Liver (tissue), 9 donors: ENCODE results near the gene USP21. TPM values are rescaled to one million over a fixed set of nuclear protein-coding genes. Genes with fewer than 3 reads are reported as not detected.

Source experiments
- DNase-seq: peaks from one replicate; pipeline ENCODE4 v3.0.0-alpha.2; 2017; ENCODE audit warnings: low spot score
- H3K27ac ChIP-seq, 2 donors: one replicate each; pipeline ENCODE4 v1.7.0; 2013; ENCODE audit warnings: inconsistent platforms in 2 of 2, low read length in 2 of 2, control low read depth in 1 of 2, low read depth in 1 of 2, mild to moderate bottlenecking in 1 of 2
- H3K27me3 ChIP-seq, 4 donors: one replicate each; pipeline versions ENCODE4 v1.6.1 to v1.7.0; 2013; ENCODE audit warnings: low read length in 3 of 4, inconsistent platforms in 1 of 4, mild to moderate bottlenecking in 1 of 4, moderate library complexity in 1 of 4; ENCODE audit not compliant: control insufficient read depth in 4 of 4, insufficient read depth in 4 of 4
- H3K36me3 ChIP-seq, 4 donors: one replicate each; pipeline versions ENCODE4 v1.6.1 to v1.7.0; 2013; ENCODE audit warnings: low read length in 3 of 4, mild to moderate bottlenecking in 3 of 4, low read depth in 1 of 4, moderate library complexity in 1 of 4; ENCODE audit not compliant: control insufficient read depth in 4 of 4, insufficient read depth in 3 of 4
- H3K4me1 ChIP-seq, 4 donors: one replicate each; pipeline versions ENCODE4 v1.6.1 to v1.7.0; 2013; ENCODE audit warnings: low read length in 3 of 4, mild to moderate bottlenecking in 3 of 4, moderate library complexity in 1 of 4; ENCODE audit not compliant: control insufficient read depth in 4 of 4, insufficient read depth in 4 of 4
- H3K4me3 ChIP-seq, 3 donors: one replicate each; pipeline versions ENCODE4 v1.6.1 to v1.7.0; 2013; ENCODE audit warnings: low read length in 3 of 3, control low read depth in 1 of 3, low read depth in 1 of 3, mild to moderate bottlenecking in 1 of 3
- H3K9ac ChIP-seq, 2 donors: one replicate each; pipeline ENCODE4 v1.7.0; 2013; ENCODE audit warnings: low read length in 2 of 2, mild to moderate bottlenecking in 2 of 2, moderate library complexity in 2 of 2, control low read depth in 1 of 2, low read depth in 1 of 2
- H3K9me3 ChIP-seq, 4 donors: one replicate each; pipeline versions ENCODE4 v1.6.1 to v1.7.0; 2013; ENCODE audit warnings: low read length in 3 of 4; ENCODE audit not compliant: control insufficient read depth in 4 of 4
- EGR1 ChIP-seq, 2 donors: IDR thresholded peaks; 2 replicates each; pipeline ENCODE4 v1.6.1; 2016 to 2018; ENCODE audit warnings: antibody characterized with exemption in 2 of 2, low read depth in 2 of 2
- FOXA1 ChIP-seq: IDR thresholded peaks from 2 replicates; pipeline ENCODE4 v1.6.1; 2016; ENCODE audit warnings: antibody characterized with exemption
- FOXA2 ChIP-seq: IDR thresholded peaks from 2 replicates; pipeline ENCODE4 v1.6.1; 2016; ENCODE audit warnings: antibody characterized with exemption
- GABPA ChIP-seq, 2 donors: IDR thresholded peaks in 1 of 2; conservative IDR thresholded peaks in 1 of 2; 2 replicates each; pipeline ENCODE4 v1.6.1; 2016; ENCODE audit warnings: antibody characterized with exemption in 2 of 2, mild to moderate bottlenecking in 1 of 2, moderate library complexity in 1 of 2
- HNF4A ChIP-seq, 2 donors: conservative IDR thresholded peaks; 2 replicates each; pipeline ENCODE4 v1.6.1; 2016; ENCODE audit warnings: antibody characterized with exemption in 2 of 2, mild to moderate bottlenecking in 2 of 2
- HNF4G ChIP-seq: IDR thresholded peaks from 2 replicates; pipeline ENCODE4 v1.6.1; 2016; ENCODE audit warnings: antibody characterized with exemption
- JUND ChIP-seq, 2 donors: IDR thresholded peaks; 2 replicates each; pipeline ENCODE4 v1.6.1; 2016; ENCODE audit warnings: antibody characterized with exemption in 2 of 2
- NR2F2 ChIP-seq: IDR thresholded peaks from 2 replicates; pipeline ENCODE4 v1.6.1; 2016; ENCODE audit warnings: antibody characterized with exemption
- RAD21 ChIP-seq, 2 donors: IDR thresholded peaks; 2 replicates each; pipeline ENCODE4 v1.6.1; 2016; ENCODE audit warnings: antibody characterized with exemption in 2 of 2, mild to moderate bottlenecking in 2 of 2
- RXRA ChIP-seq, 2 donors: IDR thresholded peaks; 2 replicates each; pipeline ENCODE4 v1.6.1; 2017 to 2018; ENCODE audit warnings: antibody characterized with exemption in 2 of 2, mild to moderate bottlenecking in 1 of 2
- SP1 ChIP-seq: IDR thresholded peaks from 2 replicates; pipeline ENCODE4 v1.6.1; 2018; ENCODE audit warnings: antibody characterized with exemption, mild to moderate bottlenecking
- TAF1 ChIP-seq: conservative IDR thresholded peaks from 2 replicates; pipeline ENCODE4 v1.6.1; 2016; ENCODE audit warnings: antibody characterized with exemption, mild to moderate bottlenecking
- YY1 ChIP-seq: IDR thresholded peaks from 2 replicates; pipeline ENCODE4 v1.6.1; 2016; ENCODE audit warnings: antibody characterized with exemption, mild to moderate bottlenecking
- WGBS: extraction: QIAGEN DNeasy Blood & Tissue Kit; methylation state at CpG from one replicate; pipeline ENCODE4 v1.1.7; 2013; 5-methylcytosine and 5-hydroxymethylcytosine counted together
- polyA plus RNA-seq, 2 donors: library from polyadenylated mRNA; stranded (reverse) in 1 of 2; unstranded in 1 of 2; fragments of 200-250 nt in 1 of 2; fragments of >200 nt in 1 of 2; fragmentation: Nextera tagmentation in 1 of 2; extraction: Ambion mirVana in 1 of 2; gene quantifications; one replicate each; pipeline versions ENCODE4 v1.2.1 to v1.2.3, GENCODE V29; 2013 to 2015
- total RNA-seq, 2 donors: library from RNA; depleted of rRNA; stranded (reverse); fragments of >200 nt; gene quantifications; one replicate each; pipeline ENCODE4 v1.2.3, GENCODE V29; 2014
- TF ChIP-seq, protein P1 (sequence below): IDR thresholded peaks from 2 replicates; pipeline ENCODE4 v1.6.1; 2016; ENCODE audit warnings: antibody characterized with exemption, mild to moderate bottlenecking
- TF ChIP-seq, protein P2 (sequence below): IDR thresholded peaks from 2 replicates; pipeline ENCODE4 v1.6.1; 2016; ENCODE audit warnings: antibody characterized with exemption
- TF ChIP-seq, protein P3 (sequence below): IDR thresholded peaks from 2 replicates; pipeline ENCODE4 v1.6.1; 2016; ENCODE audit warnings: antibody characterized with exemption
- TF ChIP-seq, protein P4 (sequence below): fragments of 150-350 bp; IDR thresholded peaks from 2 replicates; pipeline ENCODE4 v1.5.1; 2017; ENCODE audit warnings: improper control_type of control experiment, low read depth, low read length; ENCODE audit not compliant: missing input control
- TF ChIP-seq, protein P5 (sequence below): IDR thresholded peaks from 2 replicates; pipeline ENCODE4 v1.6.1; 2016; ENCODE audit warnings: antibody characterized with exemption
- donor health status: healthy.
- donor health status: healthy.
- donor health status: healthy.
- donor health status: healthy.
- donor health status: healthy.

USP21 gene
- total and polyA plus RNA-seq, 4 donors: 4.1 to 9.0 (median 6.5) TPM

DNA sequence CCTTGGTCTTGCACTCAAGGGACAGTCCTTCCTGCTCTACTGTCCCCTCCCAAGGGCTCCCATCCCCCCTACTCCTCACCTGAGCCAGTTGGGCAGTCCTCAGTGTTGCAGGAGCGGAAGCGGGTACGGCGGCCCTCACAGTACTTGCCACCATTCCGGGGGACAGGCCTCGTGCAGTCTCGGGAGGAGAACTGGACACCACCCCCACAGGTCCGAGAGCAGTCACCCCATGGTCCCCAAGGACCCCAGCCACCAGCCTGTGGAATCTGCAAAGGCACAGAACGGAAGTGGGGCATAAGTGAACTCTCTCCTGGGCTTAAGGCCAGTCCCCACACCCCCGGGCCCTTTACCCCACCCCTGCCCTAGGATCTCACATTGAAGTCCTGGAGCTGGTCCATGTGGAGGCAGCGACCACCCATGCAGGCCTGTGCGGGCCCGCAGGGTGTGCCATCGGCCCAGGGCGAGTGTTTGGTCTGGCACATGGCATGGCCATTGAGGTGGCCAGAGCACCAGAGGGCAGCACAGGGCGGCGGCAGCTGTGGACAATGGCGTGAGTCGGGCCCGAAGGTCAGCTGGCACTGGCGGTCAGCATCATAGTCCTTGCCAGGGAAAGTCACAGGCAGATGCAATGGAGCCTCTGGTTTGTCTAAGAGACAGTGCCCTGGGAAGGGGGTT, 34.4 kb downstream of the USP21 start:
- H3K9ac ChIP-seq: no peak overlapping the region
- no peak for DNase-seq
- peaks cover 9 to 30% (median 18%) of the 10 kb centered on the region in 4 donors for H3K4me1 ChIP-seq
- no peaks in the 10 kb centered on the region for H3K9me3 ChIP-seq
- whole genome bisulfite sequencing: 46% methylated on average over 21 of the region's 21 CpGs
- peaks cover 0 to 5% (median under 1%) of the 10 kb centered on the region in 4 donors for H3K36me3 ChIP-seq
- H3K4me3 ChIP-seq: peak overlapping the region in 1 of 3 donors; percentile 21
- peak overlapping the region in 1 of 2 donors; percentile 17 for H3K27ac ChIP-seq
- peak; percentile 92 for TF ChIP-seq SP1
- peak; percentile 69 to 76 for TF ChIP-seq RAD21 (IDR thresholded peaks at IDR 0.05)
- TF ChIP-seq FOXA1: peak; percentile 46
- TF ChIP-seq JUND (IDR thresholded peaks at IDR 0.05): peak in 1 of 2 donors; percentile 9
- TF ChIP-seq, protein P1, sequence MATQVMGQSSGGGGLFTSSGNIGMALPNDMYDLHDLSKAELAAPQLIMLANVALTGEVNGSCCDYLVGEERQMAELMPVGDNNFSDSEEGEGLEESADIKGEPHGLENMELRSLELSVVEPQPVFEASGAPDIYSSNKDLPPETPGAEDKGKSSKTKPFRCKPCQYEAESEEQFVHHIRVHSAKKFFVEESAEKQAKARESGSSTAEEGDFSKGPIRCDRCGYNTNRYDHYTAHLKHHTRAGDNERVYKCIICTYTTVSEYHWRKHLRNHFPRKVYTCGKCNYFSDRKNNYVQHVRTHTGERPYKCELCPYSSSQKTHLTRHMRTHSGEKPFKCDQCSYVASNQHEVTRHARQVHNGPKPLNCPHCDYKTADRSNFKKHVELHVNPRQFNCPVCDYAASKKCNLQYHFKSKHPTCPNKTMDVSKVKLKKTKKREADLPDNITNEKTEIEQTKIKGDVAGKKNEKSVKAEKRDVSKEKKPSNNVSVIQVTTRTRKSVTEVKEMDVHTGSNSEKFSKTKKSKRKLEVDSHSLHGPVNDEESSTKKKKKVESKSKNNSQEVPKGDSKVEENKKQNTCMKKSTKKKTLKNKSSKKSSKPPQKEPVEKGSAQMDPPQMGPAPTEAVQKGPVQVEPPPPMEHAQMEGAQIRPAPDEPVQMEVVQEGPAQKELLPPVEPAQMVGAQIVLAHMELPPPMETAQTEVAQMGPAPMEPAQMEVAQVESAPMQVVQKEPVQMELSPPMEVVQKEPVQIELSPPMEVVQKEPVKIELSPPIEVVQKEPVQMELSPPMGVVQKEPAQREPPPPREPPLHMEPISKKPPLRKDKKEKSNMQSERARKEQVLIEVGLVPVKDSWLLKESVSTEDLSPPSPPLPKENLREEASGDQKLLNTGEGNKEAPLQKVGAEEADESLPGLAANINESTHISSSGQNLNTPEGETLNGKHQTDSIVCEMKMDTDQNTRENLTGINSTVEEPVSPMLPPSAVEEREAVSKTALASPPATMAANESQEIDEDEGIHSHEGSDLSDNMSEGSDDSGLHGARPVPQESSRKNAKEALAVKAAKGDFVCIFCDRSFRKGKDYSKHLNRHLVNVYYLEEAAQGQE: peak; percentile 38
- no peak for TF ChIP-seq TAF1
- TF ChIP-seq HNF4A (conservative IDR thresholded peaks at IDR 0.05): peak; percentile 78 to 85
- TF ChIP-seq, protein P2, sequence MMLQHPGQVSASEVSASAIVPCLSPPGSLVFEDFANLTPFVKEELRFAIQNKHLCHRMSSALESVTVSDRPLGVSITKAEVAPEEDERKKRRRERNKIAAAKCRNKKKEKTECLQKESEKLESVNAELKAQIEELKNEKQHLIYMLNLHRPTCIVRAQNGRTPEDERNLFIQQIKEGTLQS: no peak
- peak; percentile 97 for TF ChIP-seq YY1
- no peak for TF ChIP-seq FOXA2
- TF ChIP-seq HNF4G: peak; percentile 11
- no peak for TF ChIP-seq GABPA (IDR thresholded peaks at IDR 0.05 in 1 of 2, conservative IDR thresholded peaks at IDR 0.05 in 1 of 2)
- no peak for TF ChIP-seq EGR1 (IDR thresholded peaks at IDR 0.05; ENCODE audit: low read depth in 2 of 2)
- TF ChIP-seq, protein P3, sequence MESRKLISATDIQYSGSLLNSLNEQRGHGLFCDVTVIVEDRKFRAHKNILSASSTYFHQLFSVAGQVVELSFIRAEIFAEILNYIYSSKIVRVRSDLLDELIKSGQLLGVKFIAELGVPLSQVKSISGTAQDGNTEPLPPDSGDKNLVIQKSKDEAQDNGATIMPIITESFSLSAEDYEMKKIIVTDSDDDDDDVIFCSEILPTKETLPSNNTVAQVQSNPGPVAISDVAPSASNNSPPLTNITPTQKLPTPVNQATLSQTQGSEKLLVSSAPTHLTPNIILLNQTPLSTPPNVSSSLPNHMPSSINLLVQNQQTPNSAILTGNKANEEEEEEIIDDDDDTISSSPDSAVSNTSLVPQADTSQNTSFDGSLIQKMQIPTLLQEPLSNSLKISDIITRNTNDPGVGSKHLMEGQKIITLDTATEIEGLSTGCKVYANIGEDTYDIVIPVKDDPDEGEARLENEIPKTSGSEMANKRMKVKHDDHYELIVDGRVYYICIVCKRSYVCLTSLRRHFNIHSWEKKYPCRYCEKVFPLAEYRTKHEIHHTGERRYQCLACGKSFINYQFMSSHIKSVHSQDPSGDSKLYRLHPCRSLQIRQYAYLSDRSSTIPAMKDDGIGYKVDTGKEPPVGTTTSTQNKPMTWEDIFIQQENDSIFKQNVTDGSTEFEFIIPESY: no peak
- peak; percentile 35 for TF ChIP-seq NR2F2
- TF ChIP-seq, protein P4, sequence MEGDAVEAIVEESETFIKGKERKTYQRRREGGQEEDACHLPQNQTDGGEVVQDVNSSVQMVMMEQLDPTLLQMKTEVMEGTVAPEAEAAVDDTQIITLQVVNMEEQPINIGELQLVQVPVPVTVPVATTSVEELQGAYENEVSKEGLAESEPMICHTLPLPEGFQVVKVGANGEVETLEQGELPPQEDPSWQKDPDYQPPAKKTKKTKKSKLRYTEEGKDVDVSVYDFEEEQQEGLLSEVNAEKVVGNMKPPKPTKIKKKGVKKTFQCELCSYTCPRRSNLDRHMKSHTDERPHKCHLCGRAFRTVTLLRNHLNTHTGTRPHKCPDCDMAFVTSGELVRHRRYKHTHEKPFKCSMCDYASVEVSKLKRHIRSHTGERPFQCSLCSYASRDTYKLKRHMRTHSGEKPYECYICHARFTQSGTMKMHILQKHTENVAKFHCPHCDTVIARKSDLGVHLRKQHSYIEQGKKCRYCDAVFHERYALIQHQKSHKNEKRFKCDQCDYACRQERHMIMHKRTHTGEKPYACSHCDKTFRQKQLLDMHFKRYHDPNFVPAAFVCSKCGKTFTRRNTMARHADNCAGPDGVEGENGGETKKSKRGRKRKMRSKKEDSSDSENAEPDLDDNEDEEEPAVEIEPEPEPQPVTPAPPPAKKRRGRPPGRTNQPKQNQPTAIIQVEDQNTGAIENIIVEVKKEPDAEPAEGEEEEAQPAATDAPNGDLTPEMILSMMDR: peak; percentile 37
- peak; percentile 85 to 88 for TF ChIP-seq RXRA (IDR thresholded peaks at IDR 0.05)
- TF ChIP-seq, protein P5, sequence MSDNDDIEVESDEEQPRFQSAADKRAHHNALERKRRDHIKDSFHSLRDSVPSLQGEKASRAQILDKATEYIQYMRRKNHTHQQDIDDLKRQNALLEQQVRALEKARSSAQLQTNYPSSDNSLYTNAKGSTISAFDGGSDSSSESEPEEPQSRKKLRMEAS: peak; percentile 94
- H3K27me3 ChIP-seq: no peaks in the 10 kb centered on the region
